ENCODE results near the gene ENTREP1.
"Not testable (repeated sequence)": the region's sequence is repeated elsewhere in the genome, so short reads cannot be mapped to it uniquely, and the experiment has no call there.

Gene ENTREP1

GRCh38 chr9:69370430-69370829 is 45.4 kb downstream of the ENTREP1 start:
- no peak for DNase-seq

- no peak for DNase-seq
Observed at GRCh38 chr9:69371001-69371400, 46.0 kb downstream of the ENTREP1 start.

GRCh38 chr9:69376651-69377050 is 51.6 kb downstream of the ENTREP1 start:
- no peak for DNase-seq

- no peak for DNase-seq
Observed at GRCh38 chr9:69377291-69377690, 52.3 kb downstream of the ENTREP1 start.

- no peak for DNase-seq
Observed at GRCh38 chr9:69377981-69378380, 53.0 kb downstream of the ENTREP1 start.

- DNase-seq = no peak
Observed at GRCh38 chr9:69379270-69379982, 54.4 kb downstream of the ENTREP1 start.

- no peak for DNase-seq
Observed at GRCh38 chr9:69380301-69380700, 55.3 kb downstream of the ENTREP1 start.

- DNase-seq = no peak
Observed at GRCh38 chr9:69380811-69381210, 55.8 kb downstream of the ENTREP1 start.

- no peak for DNase-seq
Observed at GRCh38 chr9:69382135-69382534, 57.1 kb downstream of the ENTREP1 start.

- no peak for DNase-seq
Observed at GRCh38 chr9:69385581-69386033, 60.6 kb downstream of the ENTREP1 start.

- no peak for DNase-seq
Observed at GRCh38 chr9:69386651-69387050, 61.6 kb downstream of the ENTREP1 start.

GRCh38 chr9:69388596-69388995 is 63.6 kb downstream of the ENTREP1 start:
- DNase-seq = no peak

- no peak for DNase-seq
Observed at GRCh38 chr9:69389437-69389995, 64.5 kb downstream of the ENTREP1 start.

GRCh38 chr9:69391487-69391886 is 66.5 kb downstream of the ENTREP1 start:
- no peak for DNase-seq

GRCh38 chr9:69391946-69392345 is 66.9 kb downstream of the ENTREP1 start:
- DNase-seq = no peak

- no peak for DNase-seq
Observed at GRCh38 chr9:69392826-69393225, 67.8 kb downstream of the ENTREP1 start.

- no peak for DNase-seq
Observed at GRCh38 chr9:69393425-69393824, 68.4 kb downstream of the ENTREP1 start.

- no peak for DNase-seq
Observed at GRCh38 chr9:69395718-69396117, 70.7 kb downstream of the ENTREP1 start.

GRCh38 chr9:69396759-69397158 is 71.7 kb downstream of the ENTREP1 start:
- DNase-seq = no peak

GRCh38 chr9:69397384-69398214 is 72.6 kb downstream of the ENTREP1 start:
- no peak for DNase-seq

- no peak for DNase-seq
Observed at GRCh38 chr9:69400470-69400869, 75.5 kb downstream of the ENTREP1 start.

GRCh38 chr9:69409936-69410335 is 84.9 kb downstream of the ENTREP1 start:
- not testable (repeated sequence) for DNase-seq

- DNase-seq = no peak
Observed at GRCh38 chr9:69411246-69411645, 86.2 kb downstream of the ENTREP1 start.

All from activated CD4-positive, alpha-beta T cell treated with anti-CD3 and anti-CD28 coated beads, Interleukin-2, amount 50 U/mL, for 4 hours (primary cell).